Activated naive CD8-positive, alpha-beta T cell treated with anti-CD3 and anti-CD28 coated beads, Interleukin-2, amount 50 U/mL, for 16 hours (primary cell): ENCODE measurements around the gene CSHL1.
"Not testable (repeated sequence)": the region's sequence is repeated elsewhere in the genome, so short reads cannot be mapped to it uniquely, and the experiment has no call there.

ENCODE experiments used
- DNase-seq: peaks from one replicate; pipeline ENCODE4 v3.0.0-alpha.2; 2020; ENCODE audit warnings: low read depth, low spot score

The CSHL1 gene

GRCh38 chr17:63940584-63940983 lies 29.5 kb upstream of the CSHL1 start:
- DNase-seq = no peak

- no peak for DNase-seq
These were observed 28.8 kb upstream of the CSHL1 start for GRCh38 chr17:63939884-63940283.

- no peak for DNase-seq
These were observed 28.3 kb upstream of the CSHL1 start for GRCh38 chr17:63939401-63939800.

GRCh38 chr17:63937920-63938319 lies 26.9 kb upstream of the CSHL1 start:
- no peak for DNase-seq

- DNase-seq = no peak
These were observed 26.3 kb upstream of the CSHL1 start for GRCh38 chr17:63937319-63937718.

GRCh38 chr17:63934183-63935112 lies 23.4 kb upstream of the CSHL1 start:
- no peak for DNase-seq

- no peak for DNase-seq
These were observed 22.5 kb upstream of the CSHL1 start for GRCh38 chr17:63933598-63933997.

- DNase-seq = no peak
These were observed 21.7 kb upstream of the CSHL1 start for GRCh38 chr17:63932721-63933120.

- no peak for DNase-seq
These were observed 21.0 kb upstream of the CSHL1 start, which contains the start of gene CD79B for GRCh38 chr17:63931981-63932561. Gene CD79B, minus strand, starts transcription at chr17:63932331. Its CDS starts 70 bp downstream, at chr17:63932261.

GRCh38 chr17:63930951-63931575 lies 20.0 kb upstream of the CSHL1 start:
- DNase-seq = peak; percentile 19

- no peak for DNase-seq
These were observed 19.1 kb upstream of the CSHL1 start for GRCh38 chr17:63929860-63930766.

- no peak for DNase-seq
These were observed 18.1 kb upstream of the CSHL1 start for GRCh38 chr17:63928966-63929695.

GRCh38 chr17:63928172-63928666 lies 17.2 kb upstream of the CSHL1 start:
- DNase-seq = no peak

GRCh38 chr17:63927464-63928171 lies 16.6 kb upstream of the CSHL1 start:
- DNase-seq = no peak

- no peak for DNase-seq
These were observed 15.1 kb upstream of the CSHL1 start for GRCh38 chr17:63926164-63926563.

GRCh38 chr17:63925615-63926014 lies 14.6 kb upstream of the CSHL1 start:
- DNase-seq = no peak

- not testable (repeated sequence) for DNase-seq
These were observed 11.3 kb upstream of the CSHL1 start for GRCh38 chr17:63922402-63922801.

- DNase-seq = not testable (repeated sequence)
These were observed 9.7 kb upstream of the CSHL1 start for GRCh38 chr17:63920779-63921178.

- DNase-seq = not testable (repeated sequence)
These were observed 9.0 kb upstream of the CSHL1 start for GRCh38 chr17:63920050-63920449.

- peak; percentile 55 for DNase-seq
These were observed 8.3 kb upstream of the CSHL1 start for GRCh38 chr17:63919311-63919723.
